MM.1S (cell line): Measurements from ENCODE around the gene SRP19.

ENCODE experiments used
- DNase-seq: peaks from one replicate; pipeline ENCODE4 v3.0.0-alpha.2; 2015
- H2AFZ ChIP-seq: fragments of 300-600 bp; sonication (generic); 2 replicates; pipeline ENCODE4 v1.6.0; 2016; ENCODE audit warnings: antibody characterized with exemption, low read length
- H3F3A ChIP-seq: fragments of 300-600 bp; sonication (generic); 2 replicates; pipeline ENCODE4 v1.6.1; 2016; ENCODE audit warnings: mild to moderate bottlenecking, antibody characterized with exemption, low read length, moderate library complexity, mixed read lengths; ENCODE audit not compliant: insufficient read depth
- H3K27ac ChIP-seq: fragments of 300-600 bp; sonication (generic); 2 replicates; pipeline ENCODE4 v1.5.1; 2016; ENCODE audit warnings: mild to moderate bottlenecking, low read length
- H3K27me3 ChIP-seq: fragments of 300-600 bp; sonication (generic); replicated peaks from 2 replicates; pipeline ENCODE4 v1.6.0; 2016; ENCODE audit warnings: low read length; ENCODE audit not compliant: insufficient read depth
- H3K36me3 ChIP-seq: fragments of 300-600 bp; sonication (generic); replicated peaks from 2 replicates; pipeline ENCODE4 v1.6.1; 2016; ENCODE audit warnings: mild to moderate bottlenecking, low read length, mixed read lengths; ENCODE audit not compliant: insufficient read depth
- H3K4me1 ChIP-seq: fragments of 300-600 bp; sonication (generic); 2 replicates; pipeline ENCODE4 v1.6.1; 2016; ENCODE audit warnings: low read length, mixed read lengths
- H3K4me2 ChIP-seq: fragments of 300-600 bp; sonication (generic); 2 replicates; pipeline ENCODE4 v1.6.0; 2016; ENCODE audit warnings: low read depth, low read length
- H3K4me3 ChIP-seq: fragments of 300-600 bp; sonication (generic); 2 replicates; pipeline ENCODE4 v1.5.1; 2016; ENCODE audit warnings: low read length, mixed read lengths
- H3K79me2 ChIP-seq: fragments of 300-600 bp; sonication (generic); 2 replicates; pipeline ENCODE4 v1.6.1; 2016; ENCODE audit warnings: mixed run types, low read length, mixed read lengths
- H3K9ac ChIP-seq: fragments of 300-600 bp; sonication (generic); 2 replicates; pipeline ENCODE4 v1.6.1; 2016; ENCODE audit warnings: low read length, mixed read lengths
- H3K9me2 ChIP-seq: fragments of 300-600 bp; sonication (generic); replicated peaks from 2 replicates; pipeline ENCODE4 v1.6.1; 2016; ENCODE audit warnings: mild to moderate bottlenecking, low read length, mixed read lengths; ENCODE audit not compliant: insufficient read depth
- H3K9me3 ChIP-seq: fragments of 300-600 bp; sonication (generic); replicated peaks from 2 replicates; pipeline ENCODE4 v1.6.1; 2016; ENCODE audit warnings: mild to moderate bottlenecking, low read length, mixed read lengths; ENCODE audit not compliant: insufficient read depth
- H4K20me1 ChIP-seq: fragments of 300-600 bp; sonication (generic); 2 replicates; pipeline ENCODE4 v1.6.1; 2016; ENCODE audit warnings: mild to moderate bottlenecking, low read length, moderate library complexity, mixed read lengths; ENCODE audit not compliant: insufficient read depth
- EZH2 ChIP-seq: fragments of 300-600 bp; sonication (generic); optimal IDR thresholded peaks from 2 replicates; pipeline ENCODE3; 2017; ENCODE audit warnings: low read depth, mild to moderate bottlenecking, antibody characterized with exemption, low read length, mixed read lengths
- EZH2phosphoT487 ChIP-seq: fragments of 300-600 bp; sonication (generic); IDR thresholded peaks from 2 replicates; pipeline ENCODE4 v1.6.1; 2018; ENCODE audit warnings: antibody characterized with exemption, low read length
- TF ChIP-seq, protein P1 (sequence below): fragments of 300-600 bp; sonication (generic); IDR thresholded peaks from 2 replicates; pipeline ENCODE4 v1.5.1; 2016; ENCODE audit warnings: antibody characterized with exemption, low read length, mixed read lengths

The SRP19 gene

DNA sequence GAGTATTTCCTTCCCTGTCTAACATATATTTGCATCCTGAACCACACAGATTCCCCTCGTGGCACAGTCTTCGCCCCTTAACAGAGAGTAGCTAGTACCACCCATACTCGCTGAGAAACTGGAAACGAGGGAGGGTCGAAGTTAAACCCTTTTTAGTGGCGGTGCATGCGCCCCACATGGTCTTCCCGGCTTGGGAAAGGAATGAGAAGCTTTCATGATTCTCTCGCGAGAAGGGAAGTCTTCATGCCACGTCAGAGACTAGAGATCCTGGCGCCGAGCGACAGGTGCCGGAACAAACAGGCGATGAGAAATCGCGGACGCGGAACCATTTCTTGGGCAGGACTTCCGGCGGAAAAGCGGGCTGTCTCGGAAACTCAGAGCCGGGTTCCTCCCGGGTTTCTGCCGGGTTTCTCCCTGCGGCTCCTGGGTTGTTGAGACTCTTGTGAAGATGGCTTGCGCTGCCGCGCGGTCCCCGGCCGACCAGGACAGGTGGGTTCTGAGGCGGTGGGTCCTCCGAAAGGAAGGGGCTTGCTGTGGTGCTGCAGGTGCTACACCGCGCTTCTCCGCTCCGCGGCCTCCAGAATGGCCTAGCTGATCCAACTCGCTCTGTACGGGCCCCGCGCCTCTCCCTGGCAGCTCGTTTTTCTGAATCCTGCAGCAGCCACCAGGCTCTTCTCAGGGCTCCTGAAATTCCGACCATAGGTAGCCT lies at the start of gene SRP19:
Gene SRP19, plus strand, starts transcription at position 359 of the 709 bp plus-strand sequence. Its CDS starts 90 bp downstream, at position 449.
- no peaks in the 10 kb centered on the region for H4K20me1 ChIP-seq
- H3F3A ChIP-seq, result peaks cover 5% of the 10 kb centered on the region; the same call in 1 of the 2 replicates
- peak within 1 kb of the TSS; percentile 92 for H3K9ac ChIP-seq
- peak within 1 kb of the TSS; percentile 87 for H3K4me3 ChIP-seq
- H3K4me2 ChIP-seq, result peak within 1 kb of the TSS; percentile 86
- H2AFZ ChIP-seq, result peak within 1 kb of the TSS; percentile 94
- H3K36me3 ChIP-seq, result peaks cover 18% of the 10 kb centered on the region
- no peaks in the 10 kb centered on the region for H3K9me2 ChIP-seq
- no peaks in the 10 kb centered on the region for H3K9me3 ChIP-seq
- H3K27me3 ChIP-seq, result no peaks in the 10 kb centered on the region
- DNase-seq, result peak; percentile 97
- no peak for TF ChIP-seq EZH2phosphoT487
- no peak for TF ChIP-seq EZH2
- TF ChIP-seq, protein P1, sequence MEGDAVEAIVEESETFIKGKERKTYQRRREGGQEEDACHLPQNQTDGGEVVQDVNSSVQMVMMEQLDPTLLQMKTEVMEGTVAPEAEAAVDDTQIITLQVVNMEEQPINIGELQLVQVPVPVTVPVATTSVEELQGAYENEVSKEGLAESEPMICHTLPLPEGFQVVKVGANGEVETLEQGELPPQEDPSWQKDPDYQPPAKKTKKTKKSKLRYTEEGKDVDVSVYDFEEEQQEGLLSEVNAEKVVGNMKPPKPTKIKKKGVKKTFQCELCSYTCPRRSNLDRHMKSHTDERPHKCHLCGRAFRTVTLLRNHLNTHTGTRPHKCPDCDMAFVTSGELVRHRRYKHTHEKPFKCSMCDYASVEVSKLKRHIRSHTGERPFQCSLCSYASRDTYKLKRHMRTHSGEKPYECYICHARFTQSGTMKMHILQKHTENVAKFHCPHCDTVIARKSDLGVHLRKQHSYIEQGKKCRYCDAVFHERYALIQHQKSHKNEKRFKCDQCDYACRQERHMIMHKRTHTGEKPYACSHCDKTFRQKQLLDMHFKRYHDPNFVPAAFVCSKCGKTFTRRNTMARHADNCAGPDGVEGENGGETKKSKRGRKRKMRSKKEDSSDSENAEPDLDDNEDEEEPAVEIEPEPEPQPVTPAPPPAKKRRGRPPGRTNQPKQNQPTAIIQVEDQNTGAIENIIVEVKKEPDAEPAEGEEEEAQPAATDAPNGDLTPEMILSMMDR, result no peak
- peaks cover 9% of the 10 kb centered on the region for H3K4me1 ChIP-seq
- peaks cover 46% of the 10 kb centered on the region for H3K79me2 ChIP-seq
- peak within 1 kb of the TSS; percentile 77 for H3K27ac ChIP-seq

DNA sequence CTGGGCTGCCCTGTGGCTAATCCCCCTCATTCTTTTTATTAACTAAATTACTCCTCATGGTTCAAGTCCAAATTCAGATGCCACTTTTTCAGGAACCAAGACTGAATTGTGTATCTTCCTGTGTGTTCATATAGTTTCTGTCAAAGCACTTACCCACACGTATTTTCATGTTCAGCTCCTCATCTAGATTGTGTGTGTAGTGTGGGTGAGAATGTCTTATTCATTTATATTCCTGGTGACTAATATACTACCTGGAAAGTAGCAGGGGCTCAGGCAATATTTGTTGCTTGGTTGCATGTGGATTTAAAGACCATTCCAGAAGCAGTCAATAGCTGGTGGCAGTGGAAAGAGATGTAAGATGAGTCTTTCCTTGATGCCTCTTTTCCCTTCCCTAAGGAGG lies 48.5 kb upstream of the SRP19 start:
- Histone ChIP-seq H3K9me3 (no peaks in the 10 kb centered on the region), H4K20me1 (no peaks in the 10 kb centered on the region), H3K4me3 (no peak overlapping the region), H3K4me2 (no peak overlapping the region), H3K36me3 (peaks cover 3% of the 10 kb centered on the region; the same call in 1 of the 2 replicates), H3K4me1 (no peaks in the 10 kb centered on the region), H3K9me2 (no peaks in the 10 kb centered on the region), H3K27me3 (no peaks in the 10 kb centered on the region), H3K79me2 (no peaks in the 10 kb centered on the region), H3F3A (no peaks in the 10 kb centered on the region), H2AFZ (no peak overlapping the region), H3K27ac (no peak overlapping the region), H3K9ac (no peak overlapping the region)
- TF ChIP-seq EZH2phosphoT487 (no peak), EZH2 (no peak)
- TF ChIP-seq, protein P1, result no peak
- no peak for DNase-seq

DNA sequence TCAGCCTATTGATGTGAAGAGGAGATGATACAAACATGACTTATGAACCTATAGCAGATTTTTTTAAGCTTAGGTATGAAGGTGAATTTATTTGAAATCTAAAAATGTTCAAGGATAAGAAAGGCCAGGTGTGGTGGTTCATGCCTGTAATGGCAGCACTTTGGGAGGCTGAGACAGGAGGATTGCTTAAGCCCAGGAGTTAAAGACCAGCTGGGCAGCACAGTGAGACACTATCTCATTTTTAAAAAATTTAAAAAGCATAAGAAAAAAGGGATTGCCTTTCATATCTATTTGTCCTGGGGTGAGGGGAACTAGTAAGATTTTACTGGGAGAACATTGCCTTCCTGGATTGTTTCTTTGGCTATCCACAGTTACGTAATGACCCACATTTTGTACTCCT lies 40.8 kb upstream of the SRP19 start:
- Histone ChIP-seq H3K79me2 (no peaks in the 10 kb centered on the region), H3K4me1 (no peaks in the 10 kb centered on the region), H3K27ac (no peak overlapping the region), H3K36me3 (peaks cover 3% of the 10 kb centered on the region; the same call in 1 of the 2 replicates), H3K9me2 (no peaks in the 10 kb centered on the region), H3K9me3 (no peaks in the 10 kb centered on the region), H4K20me1 (no peaks in the 10 kb centered on the region), H3K4me2 (no peak overlapping the region), H3K4me3 (no peak overlapping the region), H3F3A (no peaks in the 10 kb centered on the region), H2AFZ (no peak overlapping the region), H3K27me3 (no peaks in the 10 kb centered on the region), H3K9ac (no peak overlapping the region)
- TF ChIP-seq, protein P1, result no peak
- TF ChIP-seq EZH2phosphoT487, result no peak
- no peak for TF ChIP-seq EZH2
- no peak for DNase-seq
